OCI-LY1 (cell line): ENCODE data around the gene ASTE1.

Experiments
- CTCF ChIP-seq: fragments of 200-600 bp; sonication (generic), shearing (Covaris generic); IDR thresholded peaks from 2 replicates; pipeline ENCODE4 v1.5.1; 2017; ENCODE audit warnings: mild to moderate bottlenecking, antibody characterized with exemption, low read length, moderate library complexity, mixed read lengths
- EZH2 ChIP-seq: fragments of 200-600 bp; sonication (generic), shearing (Covaris generic); IDR thresholded peaks from 2 replicates; pipeline ENCODE4 v1.8.0; 2017; ENCODE audit warnings: borderline replicate concordance, mixed run types, mild to moderate bottlenecking, antibody characterized with exemption, low read length, moderate library complexity, mixed read lengths

DNA sequence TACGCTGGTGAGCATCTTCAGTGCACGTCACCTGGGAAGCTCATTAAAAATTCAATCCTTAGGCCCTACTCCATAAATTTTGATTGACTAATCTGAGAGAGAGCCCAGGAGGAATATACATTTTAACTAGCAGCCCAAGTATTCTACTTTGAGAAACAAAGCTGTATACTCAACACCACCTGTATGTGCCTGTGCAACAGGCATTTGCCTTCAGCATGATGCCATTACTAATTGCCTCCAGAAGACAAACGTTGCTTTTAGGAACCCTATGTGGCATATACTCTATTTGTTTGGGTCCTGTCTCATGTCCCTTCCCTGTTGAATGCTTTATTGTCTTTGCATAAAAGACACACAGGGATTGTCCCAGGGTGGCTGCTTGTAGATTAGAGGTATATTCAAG, 7.7 kb downstream of the ASTE1 start:
- no peak for TF ChIP-seq CTCF
- no peak for TF ChIP-seq EZH2
